Mucosa of descending colon (tissue), 3 donors: Measurements from ENCODE around the gene MRPL3. TPM values are rescaled to one million over a fixed set of nuclear protein-coding genes. Genes with fewer than 3 reads are reported as not detected.

Source experiments
- ATAC-seq: fragments of 200-7000 bp; cut with Tn5 transposase; one replicate; pipeline ENCODE4 v1.9.1; 2020; ENCODE audit warnings: mild to moderate bottlenecking, moderate library complexity
- DNase-seq, 3 donors: peaks; one replicate each; pipeline ENCODE4 v3.0.0-alpha.2; 2020
- H3K36me3 ChIP-seq: fragments of 200-600 bp; one replicate; pipeline ENCODE4 v1.8.0; 2021; ENCODE audit warnings: low read depth, mild to moderate bottlenecking
- H3K4me1 ChIP-seq: fragments of 200-600 bp; one replicate; pipeline ENCODE4 v1.8.0; 2021; ENCODE audit warnings: low read depth, mild to moderate bottlenecking
- H3K4me3 ChIP-seq: fragments of 200-600 bp; one replicate; pipeline ENCODE4 v1.8.0; 2021; ENCODE audit warnings: mild to moderate bottlenecking
- H3K9me3 ChIP-seq: fragments of 200-600 bp; one replicate; pipeline ENCODE4 v1.8.0; 2021; ENCODE audit warnings: mild to moderate bottlenecking
- CTCF ChIP-seq: fragments of 200-600 bp; IDR thresholded peaks from one replicate; pipeline ENCODE4 v1.8.0; 2022; ENCODE audit warnings: antibody characterized with exemption, mild to moderate bottlenecking
- intact Hi-C, 2 donors: fragments of 100-400 bp; cut with DNase I in 1 of 2; cut with micrococcal nuclease in 1 of 2; formaldehyde crosslinking; loops; one replicate each; pipeline versions ENCODE4 v1.11.0 to v1.11.1; 2022; cut with DNase I, micrococcal nuclease
- total RNA-seq, 3 donors: library from RNA; stranded (reverse); fragmentation: NEBNext Ultra II Directional in 2 of 3; extraction: Animal tissue kit (Norgen Biotek cat#: 25700) in 2 of 3; gene quantifications; one replicate each; pipeline versions ENCODE4 v1.2.1 to v1.2.4, GENCODE V29; 2021 to 2023
- donor health status: DM: no; HTN: no; CAD: no; lungs with moderate emphysema.
- donor health status: DM: no; HTN: no; CAD: no.
- donor health status: DM: no; HTN: yes; CAD: no.

The MRPL3 gene
- total RNA-seq, 3 donors from 2014 or later, result 48.6 to 68.8 (median 49.2) TPM

DNA sequence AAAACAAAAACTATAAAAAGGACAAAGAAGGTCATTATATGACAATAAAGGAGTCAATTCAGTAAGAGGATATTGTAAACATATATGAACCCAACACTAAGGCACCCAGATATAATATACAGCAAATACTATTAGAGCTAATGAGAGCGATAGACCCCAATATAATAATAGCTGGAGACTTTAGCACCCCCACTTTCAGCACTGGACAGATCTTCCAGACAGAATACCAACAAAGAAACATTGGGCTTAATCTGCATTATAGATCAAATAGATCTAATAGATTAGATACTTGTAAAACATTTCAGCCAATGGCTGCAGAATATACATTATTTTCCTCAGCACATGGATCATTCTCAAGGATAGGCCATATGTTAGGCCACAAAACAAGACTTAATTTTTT is 67.8 kb downstream of the MRPL3 start:
- DNase-seq (no peak), ATAC-seq (no peak)
- intact Hi-C loops, result no loop called here
- no peak for TF ChIP-seq CTCF
- no peaks in the 10 kb centered on the region for H3K4me1 ChIP-seq
- no peaks in the 10 kb centered on the region for H3K36me3 ChIP-seq
- no peaks in the 10 kb centered on the region for H3K9me3 ChIP-seq
- no peak overlapping the region for H3K4me3 ChIP-seq

GRCh38 chr3:131432441-131432840 is 70.3 kb downstream of the MRPL3 start:
- no peak overlapping the region for H3K4me3 ChIP-seq
- H3K4me1 ChIP-seq, result no peaks in the 10 kb centered on the region
- no peaks in the 10 kb centered on the region for H3K36me3 ChIP-seq
- H3K9me3 ChIP-seq, result no peaks in the 10 kb centered on the region
- ATAC-seq (no peak), DNase-seq (no peak)
- intact Hi-C loops, result no loop called here
- no peak for TF ChIP-seq CTCF

DNA sequence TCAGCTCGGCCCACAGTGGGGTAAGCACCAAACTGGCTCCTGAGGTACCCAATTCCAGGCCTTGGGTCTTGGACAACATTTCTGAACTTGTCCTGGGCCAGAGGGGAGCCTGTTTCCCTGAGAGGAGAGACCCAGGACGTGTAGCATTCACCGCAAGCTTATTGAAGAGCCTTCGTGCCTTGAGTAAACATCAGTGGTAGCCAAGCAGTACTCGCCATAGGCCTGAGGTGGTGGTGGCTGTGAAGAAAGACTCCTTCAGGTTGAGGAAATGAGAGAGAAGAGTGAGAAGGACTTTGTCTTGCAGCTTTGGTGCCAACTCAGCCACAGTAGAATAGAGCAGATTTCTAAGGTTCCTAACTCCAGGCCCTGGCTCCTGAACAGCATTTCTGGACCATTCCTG is 71.0 kb downstream of the MRPL3 start:
- no peaks in the 10 kb centered on the region for H3K36me3 ChIP-seq
- intact Hi-C loops, result no loop called here
- no peaks in the 10 kb centered on the region for H3K9me3 ChIP-seq
- TF ChIP-seq CTCF, result no peak
- ATAC-seq (no peak), DNase-seq (no peak)
- no peak overlapping the region for H3K4me3 ChIP-seq
- no peaks in the 10 kb centered on the region for H3K4me1 ChIP-seq

- DNase-seq (no peak), ATAC-seq (no peak)
- no peak for TF ChIP-seq CTCF
- Histone ChIP-seq H3K4me3 (no peak overlapping the region), H3K9me3 (no peaks in the 10 kb centered on the region), H3K4me1 (no peaks in the 10 kb centered on the region), H3K36me3 (no peaks in the 10 kb centered on the region)
- intact Hi-C loops, result no loop called here
Measured at GRCh38 chr3:131427226-131427625, 75.5 kb downstream of the MRPL3 start.

DNA sequence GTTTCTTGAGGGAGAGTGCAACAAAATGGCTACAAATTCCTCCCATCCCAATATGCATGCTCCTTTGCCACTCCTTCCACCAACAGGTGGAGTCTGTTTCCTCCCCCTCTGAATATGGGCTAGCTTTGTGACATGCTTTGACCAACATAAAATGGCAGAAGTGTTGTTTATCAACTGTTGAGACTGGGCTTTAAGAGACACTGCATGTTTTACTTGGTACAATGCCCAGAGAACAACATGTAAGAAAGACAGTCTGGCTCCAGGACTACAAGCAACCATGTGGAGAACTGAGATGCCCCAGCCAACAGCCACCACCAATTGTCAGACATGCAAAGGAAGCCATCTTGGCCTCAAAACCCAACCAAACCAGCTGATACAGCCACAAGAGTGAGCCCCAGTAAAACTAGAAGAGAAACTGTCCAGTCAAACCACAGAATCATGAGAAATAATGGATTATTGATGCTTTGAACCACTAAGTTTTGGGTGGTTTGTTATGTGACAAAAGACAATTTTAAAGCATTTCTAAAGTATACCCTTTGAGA is 80.7 kb downstream of the MRPL3 start:
- no peaks in the 10 kb centered on the region for H3K36me3 ChIP-seq
- no peak for TF ChIP-seq CTCF
- ATAC-seq (no peak), DNase-seq (no peak)
- H3K4me1 ChIP-seq, result no peaks in the 10 kb centered on the region
- no peaks in the 10 kb centered on the region for H3K9me3 ChIP-seq
- intact Hi-C loops, result no loop called here
- no peak overlapping the region for H3K4me3 ChIP-seq

DNA sequence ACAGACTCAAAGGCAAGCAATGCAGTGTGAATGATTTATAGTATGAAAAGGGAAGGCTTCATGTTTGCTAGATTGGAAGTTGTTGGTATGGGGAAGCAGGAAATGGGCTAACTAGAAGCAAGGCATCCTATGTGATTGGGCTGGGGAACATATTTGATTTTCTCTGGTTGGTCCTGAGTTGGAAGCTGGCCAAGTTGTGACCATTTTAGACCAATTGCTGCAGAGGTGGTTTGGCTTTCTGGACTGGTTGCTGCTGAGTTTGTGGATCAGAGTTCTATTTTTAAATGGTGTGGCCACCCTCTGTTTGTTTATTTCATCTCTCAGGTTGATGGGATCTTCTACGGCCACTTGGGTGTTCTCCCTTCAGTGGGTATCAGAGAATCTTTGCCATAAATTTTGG is 81.5 kb downstream of the MRPL3 start:
- ATAC-seq, result no peak
- Histone ChIP-seq H3K36me3 (no peaks in the 10 kb centered on the region), H3K4me3 (no peak overlapping the region), H3K9me3 (no peaks in the 10 kb centered on the region), H3K4me1 (no peaks in the 10 kb centered on the region)
- no peak for TF ChIP-seq CTCF
- intact Hi-C loops, result no loop called here
- no peak for DNase-seq
